Mesenchymal stem cell (in vitro differentiated cells and primary cell): ENCODE data around the gene KIAA0753.

Experiments used
- DNase-seq: peaks from one replicate; pipeline ENCODE4 v3.0.0-alpha.2; 2013
- H2AFZ ChIP-seq: one replicate; pipeline ENCODE4 v1.6.1; 2013; ENCODE audit warnings: low read depth, mild to moderate bottlenecking, control low read depth, inconsistent platforms, low read length, moderate library complexity
- H2AK5ac ChIP-seq: 2 replicates; pipeline ENCODE4 v1.6.1; 2013; ENCODE audit warnings: low read length, moderate library complexity, mild to moderate bottlenecking, inconsistent platforms; ENCODE audit not compliant: severe bottlenecking
- H2BK120ac ChIP-seq: one replicate; pipeline ENCODE4 v1.6.1; 2013; ENCODE audit warnings: low read depth, mild to moderate bottlenecking, inconsistent platforms, low read length, moderate library complexity
- H2BK12ac ChIP-seq, 2 experiments: one replicate each; pipeline ENCODE4 v1.6.1; 2013; ENCODE audit warnings: inconsistent platforms in 2 of 2, low read length in 2 of 2, mild to moderate bottlenecking in 2 of 2, moderate library complexity in 2 of 2, control low read depth in 1 of 2
- H2BK15ac ChIP-seq: one replicate; pipeline ENCODE4 v1.6.1; 2013; ENCODE audit warnings: mild to moderate bottlenecking, low read depth, inconsistent platforms; ENCODE audit not compliant: poor library complexity, severe bottlenecking
- H2BK5ac ChIP-seq: 2 replicates; pipeline ENCODE4 v1.6.1; 2013; ENCODE audit warnings: low read depth, mild to moderate bottlenecking, low read length, control low read depth, inconsistent platforms; ENCODE audit not compliant: poor library complexity, severe bottlenecking
- H3K14ac ChIP-seq, 2 experiments: one replicate each; pipeline ENCODE4 v1.6.1; 2013; ENCODE audit warnings: inconsistent platforms in 2 of 2, low read length in 2 of 2, control low read depth in 1 of 2, mild to moderate bottlenecking in 1 of 2, moderate library complexity in 1 of 2
- H3K18ac ChIP-seq, 2 experiments: one replicate each; pipeline ENCODE4 v1.6.1; 2013; ENCODE audit warnings: inconsistent platforms in 2 of 2, low read length in 2 of 2, control low read depth in 1 of 2, low read depth in 1 of 2, mild to moderate bottlenecking in 1 of 2
- H3K23ac ChIP-seq, 2 experiments: one replicate each; pipeline ENCODE4 v1.6.1; 2013; ENCODE audit warnings: inconsistent platforms in 2 of 2, low read length in 2 of 2, mild to moderate bottlenecking in 2 of 2, moderate library complexity in 2 of 2, control low read depth in 1 of 2
- H3K27ac ChIP-seq: 2 replicates; pipeline ENCODE4 v1.5.1; 2013; ENCODE audit warnings: mild to moderate bottlenecking, moderate library complexity, low read length, control low read depth, inconsistent platforms; ENCODE audit not compliant: poor library complexity, severe bottlenecking
- H3K27me3 ChIP-seq, 2 experiments: 2 replicates each; pipeline versions ENCODE4 v1.6.1 to v1.7.0; 2013; ENCODE audit warnings: low read length in 2 of 2, mild to moderate bottlenecking in 2 of 2, moderate library complexity in 2 of 2, control low read depth in 1 of 2, inconsistent platforms in 1 of 2; ENCODE audit not compliant: control insufficient read depth in 1 of 2, insufficient read depth in 1 of 2
- H3K36me3 ChIP-seq, 2 experiments: 2 replicates each; pipeline versions ENCODE4 v1.6.1 to v1.7.0; 2013; ENCODE audit warnings: low read length in 2 of 2, control low read depth in 1 of 2, inconsistent platforms in 1 of 2, low read depth in 1 of 2, mild to moderate bottlenecking in 1 of 2; ENCODE audit not compliant: insufficient read depth in 2 of 2, control insufficient read depth in 1 of 2
- H3K4ac ChIP-seq, 2 experiments: one replicate each; pipeline ENCODE4 v1.6.1; 2013; ENCODE audit warnings: inconsistent platforms in 2 of 2, low read length in 2 of 2, mild to moderate bottlenecking in 2 of 2, moderate library complexity in 2 of 2, control low read depth in 1 of 2, low read depth in 1 of 2
- H3K4me1 ChIP-seq: 2 replicates; pipeline ENCODE4 v1.6.1; 2013; ENCODE audit warnings: low read depth, low read length, control low read depth; ENCODE audit not compliant: control insufficient read depth, insufficient read depth
- H3K4me2 ChIP-seq: 2 replicates; pipeline ENCODE4 v1.6.1; 2013; ENCODE audit warnings: low read length, mild to moderate bottlenecking, inconsistent platforms; ENCODE audit not compliant: poor library complexity, severe bottlenecking
- H3K4me3 ChIP-seq, 2 experiments: 2 replicates each; pipeline versions ENCODE4 v1.5.1 to v1.7.0; 2013; ENCODE audit warnings: low read length in 2 of 2, mild to moderate bottlenecking in 2 of 2, control low read depth in 1 of 2, low read depth in 1 of 2; ENCODE audit not compliant: insufficient read depth in 1 of 2
- H3K79me1 ChIP-seq: replicated peaks from 2 replicates; pipeline ENCODE4 v1.6.1; 2013; ENCODE audit warnings: mild to moderate bottlenecking, control low read depth, low read length, inconsistent platforms; ENCODE audit not compliant: poor library complexity, severe bottlenecking
- H3K9ac ChIP-seq: 2 replicates; pipeline ENCODE4 v1.7.0; 2013; ENCODE audit warnings: mild to moderate bottlenecking, low read length, moderate library complexity
- H3K9me3 ChIP-seq: 2 replicates; pipeline ENCODE4 v1.7.0; 2013; ENCODE audit warnings: mild to moderate bottlenecking, low read length; ENCODE audit not compliant: control insufficient read depth
- H4K8ac ChIP-seq: one replicate; pipeline ENCODE4 v1.6.1; 2013; ENCODE audit warnings: inconsistent platforms, mild to moderate bottlenecking, low read length, moderate library complexity
- H4K91ac ChIP-seq: one replicate; pipeline ENCODE4 v1.6.1; 2013; ENCODE audit warnings: mild to moderate bottlenecking, low read length, inconsistent platforms
- WGBS: methylation state at CpG from one replicate; pipeline ENCODE4 v1.1.7; 2013; ENCODE audit warnings: mixed read lengths; 5-methylcytosine and 5-hydroxymethylcytosine counted together

The KIAA0753 gene

DNA sequence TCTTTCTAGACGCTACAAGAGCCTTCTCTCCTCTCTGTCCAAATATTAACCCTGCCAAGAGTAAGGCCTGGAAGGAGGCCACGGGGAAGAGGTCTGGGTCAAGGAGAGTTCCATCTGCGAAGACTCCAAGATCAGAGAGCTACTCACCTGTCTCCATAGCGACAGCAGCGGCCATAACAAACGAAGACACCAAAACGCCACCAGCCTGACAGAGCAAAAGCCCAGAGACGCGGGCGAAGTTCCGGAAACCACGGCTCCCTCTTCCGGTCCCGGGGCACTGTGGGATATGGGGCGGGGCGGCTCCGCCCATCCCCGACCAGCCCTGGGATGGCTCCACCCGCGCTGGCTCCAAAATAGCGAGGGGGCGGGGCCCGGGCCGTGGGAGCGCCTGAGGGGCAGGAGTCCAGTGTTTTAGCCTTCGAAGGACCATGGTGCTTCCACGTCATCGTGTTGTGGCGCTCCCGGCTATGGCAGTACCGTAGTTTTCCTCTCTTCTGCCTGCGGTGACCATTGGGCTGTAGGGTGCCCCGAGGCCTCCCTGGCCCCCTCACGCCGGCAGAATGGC, 10.9 kb upstream of the KIAA0753 start, which contains the start of the genes C17orf100 and MED31:
Gene C17orf100, plus strand, starts transcription at position 409 of the 565 bp plus-strand sequence. Its CDS starts 152 bp downstream, at position 561.
Gene MED31, minus strand, starts transcription at position 252 of the 565 bp plus-strand sequence. Its CDS starts 77 bp downstream, at position 175.
- Histone ChIP-seq H2AK5ac (peak within 1 kb of the TSS; percentile 47), H3K27ac (peak within 1 kb of the TSS; percentile 74), H2BK120ac (peak within 1 kb of the TSS; percentile 45), H3K4me1 (peaks cover 15% of the 10 kb centered on the region), H3K4me3 (peak within 1 kb of the TSS; percentile 78 to 98), H3K36me3 (peaks cover 3 to 32% of the 10 kb centered on the region in 2 experiments), H4K8ac (peak within 1 kb of the TSS; percentile 98), H3K9ac (peak within 1 kb of the TSS; percentile 98), H3K79me1 (peaks cover 19% of the 10 kb centered on the region), H3K23ac (no peak within 1 kb of the TSS), H3K27me3 (peaks cover 14 to 16% of the 10 kb centered on the region in 2 experiments), H3K18ac (peak within 1 kb of the TSS; percentile 95 to 97), H2BK5ac (no peak within 1 kb of the TSS), H3K4me2 (peak within 1 kb of the TSS; percentile 79), H2BK12ac (peak within 1 kb of the TSS in 1 of 2 experiments; percentile 52), H3K4ac (peak within 1 kb of the TSS; percentile 80 to 89), H2AFZ (peak within 1 kb of the TSS; percentile 98), H2BK15ac (peak within 1 kb of the TSS; percentile 8), H3K9me3 (no peaks in the 10 kb centered on the region), H3K14ac (peak within 1 kb of the TSS in 1 of 2 experiments; percentile 81), H4K91ac (peak within 1 kb of the TSS; percentile 99)
- whole genome bisulfite sequencing = 3% methylated on average over 34 of the region's 35 CpGs
- DNase-seq = peak; percentile 97

DNA sequence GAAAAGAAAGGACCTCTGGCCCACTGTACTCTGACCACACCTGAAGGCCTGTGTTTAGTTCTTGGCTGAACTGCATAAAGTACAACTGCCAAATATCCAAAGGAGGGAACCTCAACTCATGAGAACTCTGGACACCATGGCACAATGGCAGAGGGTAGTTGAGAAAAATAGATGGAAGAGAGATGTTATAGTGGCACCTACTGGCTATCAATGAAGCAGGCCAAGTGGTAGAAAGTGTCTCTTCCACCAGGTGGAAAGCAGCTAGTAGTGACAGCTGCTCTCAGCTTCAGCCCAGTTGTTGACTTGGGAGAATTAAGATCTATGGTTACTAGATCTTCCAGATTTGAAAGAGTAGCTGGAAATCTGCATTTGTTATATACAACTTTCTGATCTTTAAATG, 7.7 kb upstream of the KIAA0753 start:
- Histone ChIP-seq H3K4me3 (no peak overlapping the region), H3K27ac (no peak overlapping the region), H3K23ac (no peak overlapping the region), H2BK5ac (no peak overlapping the region), H2AFZ (no peak overlapping the region), H3K79me1 (peaks cover 18% of the 10 kb centered on the region), H4K8ac (no peak overlapping the region), H3K4me1 (peaks cover 7% of the 10 kb centered on the region), H2BK12ac (no peak overlapping the region), H2BK120ac (no peak overlapping the region), H2BK15ac (no peak overlapping the region), H3K14ac (no peak overlapping the region), H3K4me2 (no peak overlapping the region), H3K9me3 (no peaks in the 10 kb centered on the region), H3K9ac (no peak overlapping the region), H4K91ac (no peak overlapping the region), H3K36me3 (peaks cover 6 to 62% of the 10 kb centered on the region in 2 experiments), H3K27me3 (no peaks in the 10 kb centered on the region), H3K18ac (no peak overlapping the region), H3K4ac (no peak overlapping the region), H2AK5ac (no peak overlapping the region)
- DNase-seq = peak; percentile 22

DNA sequence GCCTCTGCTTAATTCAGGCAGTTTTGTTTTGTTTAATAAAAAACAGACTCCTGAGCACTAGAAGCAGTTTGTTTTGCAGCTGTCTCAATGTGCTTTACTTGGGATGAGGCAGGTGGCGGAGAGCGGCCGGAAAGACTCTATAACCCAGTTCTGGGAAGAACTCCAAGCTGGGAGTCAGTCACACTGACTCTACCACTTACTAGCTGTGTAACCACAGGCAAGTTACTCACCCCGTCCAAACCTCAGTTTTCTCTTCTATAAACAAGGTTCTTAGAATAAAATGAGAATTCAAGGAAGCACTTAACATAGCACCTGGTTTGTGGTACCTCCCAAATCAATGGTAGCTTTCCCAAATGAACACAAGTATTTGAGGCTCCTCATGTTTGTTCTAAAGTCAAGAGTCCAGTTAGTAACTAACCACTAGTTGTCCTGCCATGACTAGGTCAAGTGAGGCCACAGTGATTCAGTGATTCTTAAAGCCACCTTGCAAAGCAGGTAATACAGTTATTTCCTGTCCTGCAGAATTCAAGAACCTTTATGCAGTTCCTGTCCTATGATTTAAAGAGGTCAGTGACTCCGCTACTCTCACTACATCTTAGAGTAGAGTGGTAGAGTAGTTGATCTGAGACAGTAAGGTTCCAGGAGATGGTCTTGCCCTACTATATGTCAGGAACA, 3.1 kb upstream of the KIAA0753 start:
- H3K27me3 ChIP-seq = no peaks in the 10 kb centered on the region
- no peaks in the 10 kb centered on the region for H3K9me3 ChIP-seq
- H2BK15ac ChIP-seq = no peak overlapping the region

DNA sequence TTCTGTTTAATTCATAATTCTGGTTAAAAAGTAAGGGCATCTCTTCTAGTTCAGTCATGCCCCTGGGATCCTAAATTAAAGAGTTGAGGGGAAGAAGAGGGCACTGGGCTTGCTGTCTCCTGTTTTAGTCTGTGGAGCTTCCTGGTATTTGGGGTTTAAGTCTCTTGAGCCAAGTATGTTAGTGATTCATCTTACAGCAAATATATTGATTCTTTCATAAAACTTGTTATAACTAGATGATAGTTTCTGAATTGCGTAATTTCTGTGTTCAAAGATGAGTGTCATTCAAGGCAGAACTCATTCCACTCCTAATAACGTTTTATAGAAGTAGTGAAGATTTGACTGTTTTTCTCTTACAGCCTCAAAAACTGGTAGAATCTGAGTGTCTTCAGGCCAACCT, 2.1 kb upstream of the KIAA0753 start:
- Histone ChIP-seq H3K18ac (no peak overlapping the region), H3K9ac (peak overlapping the region; percentile 96), H3K9me3 (no peaks in the 10 kb centered on the region), H2AK5ac (no peak overlapping the region), H2BK15ac (no peak overlapping the region), H3K27ac (no peak overlapping the region), H3K14ac (no peak overlapping the region), H2BK120ac (no peak overlapping the region), H3K4me2 (no peak overlapping the region), H2AFZ (no peak overlapping the region), H3K4me3 (peak overlapping the region in 1 of 2 experiments; percentile 4), H3K36me3 (peaks cover 10 to 50% of the 10 kb centered on the region in 2 experiments), H3K23ac (no peak overlapping the region), H4K8ac (no peak overlapping the region), H3K4me1 (peaks cover 20% of the 10 kb centered on the region), H3K79me1 (peaks cover 24% of the 10 kb centered on the region), H2BK12ac (no peak overlapping the region), H2BK5ac (no peak overlapping the region), H4K91ac (no peak overlapping the region), H3K27me3 (no peaks in the 10 kb centered on the region), H3K4ac (no peak overlapping the region)
- WGBS = 100% methylated on average over 1 of the region's 2 CpGs
- no peak for DNase-seq

More for the DNA sequence above, 3.1 kb upstream of the KIAA0753 start:
- H3K4me1 ChIP-seq = peaks cover 10% of the 10 kb centered on the region
- no peak overlapping the region for H3K4ac ChIP-seq
- no peak overlapping the region for H3K23ac ChIP-seq
- peaks cover 6 to 60% of the 10 kb centered on the region in 2 experiments for H3K36me3 ChIP-seq
- H3K14ac ChIP-seq = no peak overlapping the region
- DNase-seq = peak; percentile 73
- no peak overlapping the region for H2BK120ac ChIP-seq
- H3K4me3 ChIP-seq = no peak overlapping the region
- no peak overlapping the region for H2AFZ ChIP-seq
- H3K79me1 ChIP-seq = peaks cover 14% of the 10 kb centered on the region
- H3K9ac ChIP-seq = no peak overlapping the region
- no peak overlapping the region for H2BK12ac ChIP-seq
- H3K4me2 ChIP-seq = no peak overlapping the region
- H2AK5ac ChIP-seq = no peak overlapping the region
- no peak overlapping the region for H2BK5ac ChIP-seq
- H4K8ac ChIP-seq = no peak overlapping the region
- 88% methylated on average over 5 of the region's 5 CpGs for WGBS
- H4K91ac ChIP-seq = no peak overlapping the region
- no peak overlapping the region for H3K18ac ChIP-seq
- H3K27ac ChIP-seq = no peak overlapping the region
